ENCODE data around the gene CACNA1F.
A peak's percentile ranks its signal among the peaks of the same experiment; 100 is the strongest.

Gene CACNA1F

DNA sequence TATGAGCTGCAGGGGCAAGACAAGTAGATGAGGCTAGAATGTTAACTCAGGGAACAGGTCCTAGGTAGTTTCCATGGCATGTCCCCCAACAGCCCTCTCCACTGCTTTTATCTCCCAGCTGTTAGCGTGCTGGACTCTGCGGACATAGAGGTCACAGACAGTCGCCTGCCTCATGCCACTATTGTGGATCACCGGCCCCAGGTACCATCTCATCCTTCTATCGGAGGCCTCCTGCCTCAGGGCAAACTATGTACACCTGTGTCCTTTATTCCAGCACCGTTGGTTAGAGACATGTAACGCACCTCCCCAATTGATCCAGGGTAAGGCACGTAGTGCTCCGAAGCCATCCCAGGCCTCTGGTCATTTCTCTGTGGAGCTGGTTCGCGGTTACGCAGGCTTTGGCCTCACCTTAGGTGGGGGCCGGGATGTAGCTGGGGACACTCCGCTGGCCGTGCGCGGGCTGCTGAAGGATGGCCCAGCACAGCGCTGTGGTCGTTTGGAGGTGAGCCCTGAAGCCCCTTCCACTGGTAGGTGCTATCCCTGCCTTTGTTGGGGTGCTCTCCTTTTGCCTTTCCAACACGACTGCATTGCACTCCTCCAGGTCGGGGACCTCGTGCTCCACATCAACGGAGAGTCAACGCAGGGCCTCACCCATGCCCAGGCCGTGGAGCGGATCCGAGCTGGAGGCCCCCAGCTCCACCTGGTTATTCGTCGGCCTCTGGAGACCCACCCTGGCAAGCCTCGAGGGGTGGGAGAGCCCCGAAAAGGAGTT lies 68.4 kb downstream of the CACNA1F start:
- intact Hi-C loops (cut with DNase I; ENCODE audit: low total_unique reads): loop anchor here (5.0 kb wide), 1 partner anchor 788 kb away; no protein-coding TSS in a partner anchor
- TF ChIP-seq, protein P1, sequence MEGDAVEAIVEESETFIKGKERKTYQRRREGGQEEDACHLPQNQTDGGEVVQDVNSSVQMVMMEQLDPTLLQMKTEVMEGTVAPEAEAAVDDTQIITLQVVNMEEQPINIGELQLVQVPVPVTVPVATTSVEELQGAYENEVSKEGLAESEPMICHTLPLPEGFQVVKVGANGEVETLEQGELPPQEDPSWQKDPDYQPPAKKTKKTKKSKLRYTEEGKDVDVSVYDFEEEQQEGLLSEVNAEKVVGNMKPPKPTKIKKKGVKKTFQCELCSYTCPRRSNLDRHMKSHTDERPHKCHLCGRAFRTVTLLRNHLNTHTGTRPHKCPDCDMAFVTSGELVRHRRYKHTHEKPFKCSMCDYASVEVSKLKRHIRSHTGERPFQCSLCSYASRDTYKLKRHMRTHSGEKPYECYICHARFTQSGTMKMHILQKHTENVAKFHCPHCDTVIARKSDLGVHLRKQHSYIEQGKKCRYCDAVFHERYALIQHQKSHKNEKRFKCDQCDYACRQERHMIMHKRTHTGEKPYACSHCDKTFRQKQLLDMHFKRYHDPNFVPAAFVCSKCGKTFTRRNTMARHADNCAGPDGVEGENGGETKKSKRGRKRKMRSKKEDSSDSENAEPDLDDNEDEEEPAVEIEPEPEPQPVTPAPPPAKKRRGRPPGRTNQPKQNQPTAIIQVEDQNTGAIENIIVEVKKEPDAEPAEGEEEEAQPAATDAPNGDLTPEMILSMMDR (IDR thresholded peaks at IDR 0.05): no peak
- Histone ChIP-seq H3K9me3 (no peaks in the 10 kb centered on the region), H3K4me3 (no peak overlapping the region), H3K27me3 (no peaks in the 10 kb centered on the region), H3K27ac (peak overlapping the region; percentile 90 to 97), H3K36me3 (no peaks in the 10 kb centered on the region), H3K4me1 (peaks cover 0 to 22% (median 9%) of the 10 kb centered on the region in 4 donors)
- DNase-seq: no peak

DNA sequence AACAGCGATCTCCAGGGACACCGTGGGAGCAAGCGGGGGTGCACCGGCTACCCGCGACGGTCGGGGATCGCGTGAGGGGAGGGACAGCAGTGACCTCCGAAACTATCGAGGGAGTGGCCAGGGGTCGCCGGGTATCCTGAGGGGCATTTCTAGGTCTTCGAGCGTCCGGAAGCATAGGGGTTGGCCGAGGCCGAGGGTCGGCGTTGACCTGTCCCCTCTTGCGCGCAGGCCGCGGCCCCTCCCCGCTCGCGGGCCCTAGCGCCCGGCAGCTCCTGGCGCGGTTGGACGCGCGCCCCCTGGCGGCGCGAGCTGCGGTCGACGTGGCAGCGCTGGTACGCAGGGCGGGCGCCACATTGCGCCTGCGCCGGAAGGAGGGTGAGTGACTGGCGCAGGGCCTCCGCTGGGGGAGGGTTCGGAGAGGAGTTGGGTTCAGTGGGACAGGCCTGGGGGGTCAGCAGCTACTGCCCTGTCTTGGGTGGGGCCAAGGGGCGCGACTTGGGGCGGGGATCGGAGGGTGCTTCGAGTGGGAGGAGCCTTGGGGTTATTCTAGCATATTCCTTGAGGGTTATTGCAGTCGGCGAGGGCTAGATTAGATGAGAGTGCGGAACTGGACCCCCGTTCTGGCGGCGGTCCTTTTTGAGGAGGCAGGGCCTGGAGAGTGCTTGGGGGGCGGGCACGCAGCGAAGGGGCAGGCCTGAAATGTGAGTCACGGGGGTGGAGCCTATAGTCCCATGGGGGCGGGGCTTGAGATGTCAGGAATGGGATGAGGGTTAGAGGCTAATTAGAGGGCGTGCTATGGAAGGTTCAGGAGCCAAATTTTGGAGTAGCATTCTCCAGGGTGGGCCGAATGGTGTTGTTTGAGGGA lies 69.4 kb downstream of the CACNA1F start:
- Histone ChIP-seq H3K36me3 (no peaks in the 10 kb centered on the region), H3K27me3 (no peaks in the 10 kb centered on the region), H3K4me1 (peaks cover 0 to 22% (median 9%) of the 10 kb centered on the region in 4 donors), H3K9me3 (no peaks in the 10 kb centered on the region), H3K4me3 (peak overlapping the region; percentile 50 to 53), H3K27ac (peak overlapping the region; percentile 90 to 97)
- TF ChIP-seq, protein P1 (IDR thresholded peaks at IDR 0.05): peak; percentile 63 to 89
- DNase-seq: peak; percentile 90 to 93
- intact Hi-C loops (cut with DNase I; ENCODE audit: low total_unique reads): loop anchor here (5.0 kb wide), 1 partner anchor 789 kb away; no protein-coding TSS in a partner anchor

DNA sequence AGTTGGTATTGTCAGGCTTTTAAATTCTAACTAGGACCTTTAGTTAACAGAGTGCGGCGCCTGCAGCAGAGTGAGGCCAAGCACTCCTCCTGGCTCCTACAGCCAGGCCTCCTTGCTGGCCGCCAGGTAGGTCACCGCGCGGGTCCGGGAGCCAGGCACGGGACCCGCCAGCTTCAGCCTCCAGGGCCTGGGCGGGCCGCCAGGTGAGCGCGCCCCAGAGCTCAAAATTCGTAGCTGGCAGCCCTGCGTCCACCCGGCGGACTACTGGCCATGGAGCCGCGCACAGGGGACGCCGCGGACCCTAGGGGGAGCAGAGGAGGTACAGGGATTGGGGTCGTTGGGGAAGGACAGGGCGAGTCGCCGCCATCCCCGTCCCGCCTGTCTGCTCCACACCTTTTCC lies 70.5 kb downstream of the CACNA1F start, which contains the start of gene MAGIX:
MAGIX (plus strand) TSS at position 139 of the 400 bp plus-strand sequence; CDS start at position 271, 132 bp downstream.
- Histone ChIP-seq H3K4me3 (peak within 1 kb of the TSS; percentile 50 to 53), H3K4me1 (peaks cover 0 to 17% (median 7%) of the 10 kb centered on the region in 4 donors), H3K36me3 (no peaks in the 10 kb centered on the region), H3K27me3 (no peaks in the 10 kb centered on the region), H3K9me3 (no peaks in the 10 kb centered on the region), H3K27ac (peak within 1 kb of the TSS; percentile 90 to 97)
- TF ChIP-seq, protein P1 (IDR thresholded peaks at IDR 0.05): no peak
- DNase-seq: no peak
- intact Hi-C loops (cut with DNase I; ENCODE audit: low total_unique reads): loop anchor here (5.0 kb wide), 1 partner anchor 790 kb away; no protein-coding TSS in a partner anchor

DNA sequence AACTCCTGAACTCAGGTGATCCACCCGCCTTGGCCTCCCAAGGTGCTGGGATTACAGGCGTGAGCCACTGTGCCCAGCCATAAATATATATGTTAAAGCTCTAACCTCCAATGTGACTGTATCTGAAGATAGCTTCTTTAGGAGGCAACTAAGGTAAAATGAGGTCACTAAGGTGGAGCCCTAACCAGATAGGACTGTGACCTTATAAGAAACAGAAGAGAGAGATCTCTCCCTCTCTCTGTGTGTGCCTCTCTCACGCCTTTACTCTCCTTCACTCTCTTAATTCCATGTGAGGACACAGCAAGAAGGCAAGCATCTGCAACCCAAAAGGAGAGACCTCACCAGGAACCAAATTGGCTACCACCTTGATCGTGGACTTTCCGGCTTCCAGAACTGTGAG lies 71.5 kb downstream of the CACNA1F start:
- no peaks in the 10 kb centered on the region for H3K27me3 ChIP-seq
- no peaks in the 10 kb centered on the region for H3K9me3 ChIP-seq
- intact Hi-C loops (cut with DNase I; ENCODE audit: low total_unique reads): loop anchor here (5.0 kb wide), 1 partner anchor 791 kb away; no protein-coding TSS in a partner anchor
- H3K27ac ChIP-seq: no peak overlapping the region
- no peak overlapping the region for H3K4me3 ChIP-seq
- TF ChIP-seq, protein P1 (IDR thresholded peaks at IDR 0.05): no peak
- H3K36me3 ChIP-seq: no peaks in the 10 kb centered on the region
- DNase-seq: no peak
- peaks cover 0 to 17% (median 7%) of the 10 kb centered on the region in 4 donors for H3K4me1 ChIP-seq

DNA sequence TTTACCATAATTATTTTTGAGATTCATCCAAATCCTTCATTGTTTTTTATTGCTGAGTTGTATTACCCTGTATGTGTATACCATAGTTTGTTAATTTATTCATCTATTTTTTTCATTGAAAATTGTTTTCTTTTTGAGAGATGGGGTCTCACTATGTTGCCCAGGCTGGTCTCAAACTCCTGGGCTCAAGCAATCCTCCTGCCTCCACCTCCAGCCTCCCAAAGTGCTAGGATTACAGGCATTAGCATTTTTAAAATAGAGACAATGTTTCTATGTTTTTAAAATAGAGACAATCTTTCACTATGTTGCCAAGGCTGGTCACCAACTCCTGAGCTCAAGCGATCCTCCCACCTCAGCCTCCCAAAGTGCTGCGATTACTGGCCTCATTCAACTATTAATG lies 72.2 kb downstream of the CACNA1F start:
- Histone ChIP-seq H3K27me3 (no peaks in the 10 kb centered on the region), H3K9me3 (no peaks in the 10 kb centered on the region), H3K36me3 (no peaks in the 10 kb centered on the region), H3K4me1 (peaks cover 0 to 15% (median 6%) of the 10 kb centered on the region in 4 donors), H3K4me3 (no peak overlapping the region), H3K27ac (no peak overlapping the region)
- DNase-seq: no peak
- TF ChIP-seq, protein P1 (IDR thresholded peaks at IDR 0.05): no peak
- intact Hi-C loops (cut with DNase I; ENCODE audit: low total_unique reads): loop anchor here (5.0 kb wide), 1 partner anchor 791 kb away; no protein-coding TSS in a partner anchor
